HEK293T (cell line): ENCODE data around the gene RGS14.

Source experiments
- CTCF ChIA-PET: fragments of 350-600 bp; formaldehyde crosslinking; extraction: SDS; loops from one replicate; lab custom pipeline; 2021; ENCODE audit warnings: antibody characterized with exemption, inconsistent platforms; lab: Yijun Ruan, JAX
- POLR2A ChIA-PET: fragments of 350-600 bp; formaldehyde crosslinking; extraction: SDS; loops from one replicate; lab custom pipeline; 2020; ENCODE audit warnings: antibody characterized with exemption, inconsistent platforms; lab: Yijun Ruan, JAX
- DNase-seq: peaks from one replicate; pipeline ENCODE4 v3.0.0; 2012; ENCODE audit warnings: mixed read lengths; ENCODE audit errors: extremely low spot score
- ARNT ChIP-seq: fragments of 450-650 bp; IDR thresholded peaks from 2 replicates; pipeline ENCODE4 v1.6.1; 2017; ENCODE audit warnings: mild to moderate bottlenecking
- BHLHE40 ChIP-seq: fragments of 450-650 bp; IDR thresholded peaks from 2 replicates; pipeline ENCODE4 v1.6.1; 2016; ENCODE audit warnings: mild to moderate bottlenecking, moderate library complexity, borderline replicate concordance
- CTBP1 ChIP-seq: fragments of 450-650 bp; IDR thresholded peaks from 2 replicates; pipeline ENCODE4 v1.6.1; 2016; ENCODE audit warnings: borderline replicate concordance
- ELF4 ChIP-seq: fragments of 450-650 bp; IDR thresholded peaks from 2 replicates; pipeline ENCODE4 v1.6.1; 2017; ENCODE audit warnings: antibody characterized with exemption
- FOXA1 ChIP-seq: fragments of 450-650 bp; IDR thresholded peaks from 2 replicates; pipeline ENCODE4 v1.6.1; 2016; ENCODE audit warnings: mild to moderate bottlenecking
- FOXK2 ChIP-seq: fragments of 450-650 bp; IDR thresholded peaks from 2 replicates; pipeline ENCODE4 v1.6.1; 2016; ENCODE audit warnings: mild to moderate bottlenecking
- FOXM1 ChIP-seq: fragments of 450-650 bp; IDR thresholded peaks from 2 replicates; pipeline ENCODE4 v1.6.1; 2017; ENCODE audit warnings: mild to moderate bottlenecking, borderline replicate concordance
- HDGF ChIP-seq: fragments of 450-650 bp; IDR thresholded peaks from 2 replicates; pipeline ENCODE4 v1.6.1; 2017; ENCODE audit warnings: antibody characterized with exemption, borderline replicate concordance
- L3MBTL2 ChIP-seq: fragments of 450-650 bp; conservative IDR thresholded peaks from 2 replicates; pipeline ENCODE4 v1.6.1; 2016; ENCODE audit warnings: mild to moderate bottlenecking
- LEF1 ChIP-seq: fragments of 450-650 bp; IDR thresholded peaks from 2 replicates; pipeline ENCODE4 v1.6.1; 2017; ENCODE audit warnings: mild to moderate bottlenecking, borderline replicate concordance
- NFRKB ChIP-seq: fragments of 450-650 bp; IDR thresholded peaks from 2 replicates; pipeline ENCODE4 v1.6.1; 2016; ENCODE audit warnings: mild to moderate bottlenecking, moderate library complexity
- PKNOX1 ChIP-seq: fragments of 450-650 bp; IDR thresholded peaks from 2 replicates; pipeline ENCODE4 v1.6.1; 2016
- SP1 ChIP-seq: fragments of 450-650 bp; IDR thresholded peaks from 2 replicates; pipeline ENCODE4 v1.6.1; 2017
- SUZ12 ChIP-seq: fragments of 450-650 bp; IDR thresholded peaks from 2 replicates; pipeline ENCODE4 v1.6.1; 2016; ENCODE audit warnings: mild to moderate bottlenecking
- TARDBP ChIP-seq: fragments of 450-650 bp; IDR thresholded peaks from 2 replicates; pipeline ENCODE4 v1.6.1; 2016
- ZNF384 ChIP-seq: fragments of 450-650 bp; IDR thresholded peaks from 2 replicates; pipeline ENCODE4 v1.6.1; 2016

RGS14 gene

GRCh38 chr5:177378884-177379883, 21.5 kb downstream of the RGS14 start:
- DNase-seq, result no peak
- POLR2A ChIA-PET, result interaction anchor here (0.9 to 1.9 kb wide), 10 partner anchors 11 to 76 kb away, joined by 3 to 8 read pairs (median 3); partner anchors contain the start of genes GRK6 and LMAN2
- TF ChIP-seq TARDBP, result no peak
- TF ChIP-seq ELF4, result no peak
- no peak for TF ChIP-seq HDGF
- no peak for TF ChIP-seq L3MBTL2
- TF ChIP-seq ZNF384, result no peak

GRCh38 chr5:177380805-177381126, 23.0 kb downstream of the RGS14 start:
- ChIA-PET CTCF (interaction anchor here (1.0 to 2.4 kb wide), 3 partner anchors 9 to 10 kb away, joined by 3 to 6 read pairs (median 5); no protein-coding TSS in a partner anchor), POLR2A (no interaction called here)
- DNase-seq, result no peak
- TF ChIP-seq ZNF384, result no peak
- TF ChIP-seq ELF4, result no peak
- no peak for TF ChIP-seq TARDBP
- TF ChIP-seq CTBP1, result no peak
- TF ChIP-seq FOXA1, result no peak

More at GRCh38 chr5:177378884-177379883, 21.5 kb downstream of the RGS14 start:
- CTCF ChIA-PET, result interaction anchor here (0.5 to 3.0 kb wide), 5 partner anchors 9 to 70 kb away, joined by 3 to 23 read pairs (median 14); no protein-coding TSS in a partner anchor

- CTCF ChIA-PET, result interaction anchor here (0.6 to 2.4 kb wide), 7 partner anchors 8 to 147 kb away, joined by 3 to 6 read pairs (median 3); no protein-coding TSS in a partner anchor
Observed at GRCh38 chr5:177382423-177383029, 24.8 kb downstream of the RGS14 start.

GRCh38 chr5:177383181-177383580, 25.5 kb downstream of the RGS14 start:
- POLR2A ChIA-PET, result interaction anchor here (0.9 to 1.4 kb wide), 2 partner anchors 12 to 43 kb away, joined by 3 to 4 read pairs; partner anchors contain the start of gene GRK6

More at GRCh38 chr5:177382423-177383029, 24.8 kb downstream of the RGS14 start:
- DNase-seq, result no peak
- POLR2A ChIA-PET, result interaction anchor here (0.9 to 1.4 kb wide), 2 partner anchors 12 to 44 kb away, joined by 3 to 4 read pairs; partner anchors contain the start of gene GRK6
- TF ChIP-seq PKNOX1, result no peak
- no peak for TF ChIP-seq LEF1
- TF ChIP-seq ARNT, result no peak
- TF ChIP-seq ELF4, result no peak
- TF ChIP-seq TARDBP, result no peak
- TF ChIP-seq HDGF, result no peak
- no peak for TF ChIP-seq NFRKB
- TF ChIP-seq CTBP1, result no peak
- no peak for TF ChIP-seq SUZ12
- TF ChIP-seq ZNF384, result no peak
- no peak for TF ChIP-seq L3MBTL2
- TF ChIP-seq BHLHE40, result no peak
- no peak for TF ChIP-seq FOXK2
- TF ChIP-seq FOXA1, result no peak
- no peak for TF ChIP-seq FOXM1
- no peak for TF ChIP-seq SP1

GRCh38 chr5:177384134-177384533, 26.4 kb downstream of the RGS14 start, which contains the start of gene SLC34A1:
Gene SLC34A1, plus strand, starts transcription at chr5:177384434. Its CDS starts 1,308 bp downstream, at chr5:177385742.
- DNase-seq, result no peak
- TF ChIP-seq TARDBP (no peak), FOXK2 (no peak), PKNOX1 (no peak), CTBP1 (no peak), HDGF (no peak), BHLHE40 (no peak)
- CTCF ChIA-PET, result no interaction called here
- POLR2A ChIA-PET, result no interaction called here

More at GRCh38 chr5:177383181-177383580, 25.5 kb downstream of the RGS14 start:
- DNase-seq, result no peak
- CTCF ChIA-PET, result interaction anchor here (1.0 to 1.1 kb wide), 3 partner anchors 21 to 72 kb away, joined by 3 to 4 read pairs (median 3); no protein-coding TSS in a partner anchor
- no peak for TF ChIP-seq SUZ12

- TF ChIP-seq LEF1, result no peak
- no peak for TF ChIP-seq ELF4
- TF ChIP-seq SUZ12, result no peak
- no peak for TF ChIP-seq ARNT
- TF ChIP-seq ZNF384, result no peak
- no peak for TF ChIP-seq FOXM1
- TF ChIP-seq CTBP1, result no peak
- TF ChIP-seq PKNOX1, result no peak
- TF ChIP-seq TARDBP, result no peak
- no peak for TF ChIP-seq SP1
- no peak for TF ChIP-seq L3MBTL2
- TF ChIP-seq HDGF, result no peak
- TF ChIP-seq FOXK2, result no peak
- TF ChIP-seq NFRKB, result no peak
- TF ChIP-seq FOXA1, result no peak
- TF ChIP-seq BHLHE40, result no peak
Observed at GRCh38 chr5:177385720-177386119, 28.0 kb downstream of the RGS14 start.

More at GRCh38 chr5:177385720-177386119, 28.0 kb downstream of the RGS14 start:
- ChIA-PET CTCF (interaction anchor here (2.2 kb wide), 1 partner anchor 69 kb away, joined by 6 read pairs; no protein-coding TSS in a partner anchor), POLR2A (no interaction called here)
- DNase-seq, result no peak
